Skeletal muscle tissue (tissue), 4 donors: ENCODE results near the gene OR2B2. TPM values are rescaled to one million over a fixed set of nuclear protein-coding genes. Genes with fewer than 3 reads are reported as not detected.
"Not testable (repeated sequence)": the region's sequence is repeated elsewhere in the genome, so short reads cannot be mapped to it uniquely, and the experiment has no call there.

Source experiments
- H3K27ac ChIP-seq: one replicate; pipeline ENCODE4 v1.7.0; 2013; ENCODE audit warnings: mild to moderate bottlenecking, low read depth, low read length, inconsistent platforms
- H3K27me3 ChIP-seq, 3 donors: one replicate each; pipeline ENCODE4 v1.7.0; 2013; ENCODE audit warnings: low read length in 3 of 3; ENCODE audit not compliant: control insufficient read depth in 3 of 3, insufficient read depth in 3 of 3
- H3K36me3 ChIP-seq, 3 donors: one replicate each; pipeline ENCODE4 v1.7.0; 2013; ENCODE audit warnings: low read length in 3 of 3; ENCODE audit not compliant: control insufficient read depth in 3 of 3, insufficient read depth in 3 of 3
- H3K4me1 ChIP-seq, 3 donors: one replicate each; pipeline ENCODE4 v1.7.0; 2013; ENCODE audit warnings: low read length in 3 of 3, mild to moderate bottlenecking in 3 of 3; ENCODE audit not compliant: control insufficient read depth in 3 of 3, insufficient read depth in 3 of 3
- H3K4me3 ChIP-seq, 3 donors: one replicate each; pipeline ENCODE4 v1.7.0; 2013; ENCODE audit warnings: low read length in 3 of 3
- H3K9ac ChIP-seq, 3 donors: one replicate each; pipeline ENCODE4 v1.7.0; 2013; ENCODE audit warnings: low read length in 3 of 3, mild to moderate bottlenecking in 3 of 3, moderate library complexity in 2 of 3, low read depth in 1 of 3
- H3K9me3 ChIP-seq, 3 donors: one replicate each; pipeline ENCODE4 v1.7.0; 2013; ENCODE audit warnings: low read length in 3 of 3; ENCODE audit not compliant: control insufficient read depth in 3 of 3
- total RNA-seq: library from RNA; depleted of rRNA; stranded (reverse); fragments of >200 nt; gene quantifications from one replicate; pipeline ENCODE4 v1.2.3, GENCODE V29; 2014
- donor health status: Osteomylitis.

The OR2B2 gene
- total RNA-seq, 1 donor from 2014 or later = not detected

DNA sequence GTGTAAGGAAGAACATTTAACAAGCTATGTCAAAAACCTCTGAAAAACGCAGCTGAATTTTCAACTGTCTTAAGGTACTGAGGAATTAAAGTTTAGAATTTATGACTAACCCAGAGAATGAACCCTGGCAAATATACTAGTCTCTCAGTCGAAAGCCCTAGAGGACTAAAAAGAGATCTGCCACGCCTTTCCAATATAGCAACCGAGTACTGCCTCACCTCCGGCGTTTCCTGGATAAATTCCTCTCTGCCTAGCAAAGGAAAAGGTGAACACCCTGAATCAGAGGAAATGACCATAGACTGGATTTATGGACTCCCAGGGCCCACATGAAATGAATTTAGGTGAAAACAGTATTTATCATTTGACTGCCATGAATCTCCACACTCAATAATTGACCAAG is 12.0 kb upstream of the OR2B2 start:
- no peak overlapping the region for H3K4me3 ChIP-seq
- H3K4me1 ChIP-seq = no peaks in the 10 kb centered on the region
- H3K27ac ChIP-seq = no peak overlapping the region
- no peaks in the 10 kb centered on the region for H3K9me3 ChIP-seq
- H3K9ac ChIP-seq = no peak overlapping the region
- no peaks in the 10 kb centered on the region for H3K36me3 ChIP-seq
- H3K27me3 ChIP-seq = no peaks in the 10 kb centered on the region

DNA sequence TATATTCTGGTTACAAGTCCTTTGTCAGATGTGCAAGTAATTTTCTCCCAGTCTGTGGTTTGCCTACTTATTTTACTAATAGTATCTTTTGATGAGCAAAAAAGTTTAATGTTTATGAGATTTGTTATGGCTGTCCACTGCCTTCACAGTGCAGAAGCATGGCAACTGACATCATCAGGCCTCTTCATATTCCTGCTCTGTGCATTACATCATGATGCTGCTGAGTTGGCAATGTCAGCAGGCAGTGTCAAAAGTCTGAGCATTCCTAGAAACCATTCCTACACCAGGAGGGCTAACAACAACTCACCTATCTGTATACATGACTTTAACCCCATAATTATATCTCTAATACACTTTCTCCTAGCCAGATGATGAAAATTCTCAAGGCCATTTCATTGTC is 10.8 kb upstream of the OR2B2 start:
- no peaks in the 10 kb centered on the region for H3K36me3 ChIP-seq
- H3K9me3 ChIP-seq = no peaks in the 10 kb centered on the region
- H3K27me3 ChIP-seq = peaks cover 0 to 4% (median 0%) of the 10 kb centered on the region in 3 donors
- no peak overlapping the region for H3K9ac ChIP-seq
- H3K4me1 ChIP-seq = no peaks in the 10 kb centered on the region
- no peak overlapping the region for H3K27ac ChIP-seq
- no peak overlapping the region for H3K4me3 ChIP-seq

DNA sequence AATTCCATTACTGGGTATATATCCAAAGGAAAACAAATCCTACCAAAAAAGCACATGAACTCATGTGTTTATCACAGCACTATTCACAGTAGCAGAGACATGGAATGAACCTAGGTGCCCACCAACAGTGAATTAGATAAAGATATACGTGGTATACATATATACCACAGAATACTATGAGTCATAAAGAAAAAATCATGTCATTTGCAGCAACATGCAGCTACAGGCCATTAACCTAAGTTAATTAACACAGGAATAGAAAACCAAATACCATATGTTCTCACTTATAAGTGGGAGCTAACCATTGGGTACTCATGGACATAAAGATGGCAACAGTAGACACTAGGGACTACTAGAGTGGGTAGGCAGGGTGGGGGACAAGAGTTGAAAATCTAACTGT is 4.2 kb downstream of the OR2B2 start:
- Histone ChIP-seq H3K27ac (no peak overlapping the region), H3K36me3 (no peaks in the 10 kb centered on the region), H3K9ac (no peak overlapping the region), H3K9me3 (no peaks in the 10 kb centered on the region), H3K4me1 (no peaks in the 10 kb centered on the region), H3K4me3 (no peak overlapping the region), H3K27me3 (peaks cover 0 to 3% (median 0%) of the 10 kb centered on the region in 3 donors)

- peak overlapping the region; percentile 72 to 88 (median 77) for H3K4me3 ChIP-seq
- H3K9me3 ChIP-seq = no peaks in the 10 kb centered on the region
- H3K4me1 ChIP-seq = peaks cover 0 to 2% (median 0%) of the 10 kb centered on the region in 3 donors
- H3K27me3 ChIP-seq = no peaks in the 10 kb centered on the region
- H3K27ac ChIP-seq = peak overlapping the region; percentile 77
- no peaks in the 10 kb centered on the region for H3K36me3 ChIP-seq
- H3K9ac ChIP-seq = peak overlapping the region; percentile 69 to 80 (median 69)
Observed at GRCh38 chr6:27902335-27903314, 9.6 kb downstream of the OR2B2 start.

- no peak overlapping the region for H3K4me3 ChIP-seq
- H3K9me3 ChIP-seq = no peaks in the 10 kb centered on the region
- no peak overlapping the region for H3K9ac ChIP-seq
- no peak overlapping the region for H3K27ac ChIP-seq
- H3K4me1 ChIP-seq = peaks cover 0 to 2% (median 0%) of the 10 kb centered on the region in 3 donors
- no peaks in the 10 kb centered on the region for H3K27me3 ChIP-seq
- H3K36me3 ChIP-seq = no peaks in the 10 kb centered on the region
Observed at GRCh38 chr6:27901801-27902200, 10.4 kb downstream of the OR2B2 start.

DNA sequence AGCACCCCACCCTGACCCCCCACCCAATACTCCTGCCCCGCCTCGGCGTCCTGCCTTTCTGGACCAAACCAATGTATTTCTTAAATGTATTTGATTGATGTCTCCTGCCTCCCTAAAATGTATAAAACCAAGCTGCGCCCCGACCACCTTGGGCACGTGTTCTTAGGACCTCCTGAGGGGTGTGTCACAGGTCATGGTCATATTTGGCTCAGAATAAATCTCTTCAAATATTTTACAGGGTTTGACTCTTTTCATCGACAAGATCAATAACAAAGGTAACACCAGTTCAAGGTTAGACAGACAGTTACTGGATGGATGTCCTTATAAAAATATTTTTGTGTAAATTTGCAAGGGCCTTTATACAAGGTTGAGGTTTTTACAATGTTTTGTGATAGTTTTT is 12.0 kb downstream of the OR2B2 start:
- H3K9me3 ChIP-seq, H3K27ac ChIP-seq, H3K4me1 ChIP-seq, H3K36me3 ChIP-seq, H3K9ac ChIP-seq, H3K4me3 ChIP-seq, H3K27me3 ChIP-seq: not testable (repeated sequence)

GRCh38 chr6:27899543-27899942 is 12.7 kb downstream of the OR2B2 start:
- Histone ChIP-seq H3K27ac (no peak overlapping the region), H3K4me3 (no peak overlapping the region), H3K9ac (no peak overlapping the region), H3K9me3 (no peaks in the 10 kb centered on the region), H3K4me1 (peaks cover 2 to 9% (median 4%) of the 10 kb centered on the region in 3 donors), H3K36me3 (no peaks in the 10 kb centered on the region), H3K27me3 (no peaks in the 10 kb centered on the region)

DNA sequence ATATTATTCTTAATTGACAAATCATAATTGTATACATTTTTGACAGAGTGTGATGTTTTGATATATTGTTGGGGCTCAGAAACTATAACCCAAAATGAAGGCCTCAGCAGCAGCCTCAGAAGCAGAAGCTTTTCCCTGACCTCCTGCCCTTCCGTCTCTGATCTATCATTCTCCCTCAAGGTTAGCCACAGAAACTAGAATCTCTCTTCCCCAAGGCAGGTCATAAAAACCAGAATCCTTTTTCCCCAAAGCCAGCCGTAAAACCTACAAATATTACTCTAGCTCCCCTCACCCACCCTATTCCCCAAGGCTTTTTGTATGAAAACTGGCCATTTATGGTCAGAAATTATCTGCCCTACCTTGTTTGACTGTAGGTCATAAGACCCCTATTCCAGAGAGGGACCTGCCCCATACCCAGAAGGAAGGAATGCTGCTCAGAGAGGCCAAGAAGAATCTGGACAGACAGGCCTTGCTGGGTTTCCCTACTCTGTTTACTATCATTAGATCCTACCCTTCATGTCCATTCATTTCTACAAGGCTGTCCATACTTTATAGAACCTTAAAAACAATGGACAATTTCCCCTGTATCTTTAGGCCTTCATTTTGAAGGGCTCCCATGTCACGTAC is 14.5 kb downstream of the OR2B2 start:
- no peaks in the 10 kb centered on the region for H3K36me3 ChIP-seq
- H3K27ac ChIP-seq = no peak overlapping the region
- no peak overlapping the region for H3K4me3 ChIP-seq
- H3K9ac ChIP-seq = no peak overlapping the region
- H3K27me3 ChIP-seq = peaks cover 0 to 8% (median 3%) of the 10 kb centered on the region in 3 donors
- no peaks in the 10 kb centered on the region for H3K9me3 ChIP-seq
- H3K4me1 ChIP-seq = peaks cover 14 to 25% (median 20%) of the 10 kb centered on the region in 3 donors

DNA sequence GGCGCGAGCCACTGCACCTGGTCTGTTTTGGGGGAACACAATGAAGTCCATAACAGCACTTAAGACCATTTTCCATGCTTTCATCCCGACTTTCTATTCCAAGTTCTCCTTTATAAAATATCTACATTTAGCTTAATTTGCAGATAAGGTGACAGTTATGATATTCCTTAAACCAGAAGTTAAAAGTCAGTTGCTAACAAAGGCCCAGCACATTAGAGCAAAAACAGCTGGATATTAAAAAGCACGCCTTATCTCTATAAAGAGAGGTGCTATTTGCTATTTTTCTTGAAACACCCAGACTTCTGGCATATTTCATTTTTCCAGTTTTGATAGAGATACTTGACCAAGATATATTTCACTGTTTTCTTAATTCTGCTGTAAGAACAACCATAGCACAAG is 15.8 kb downstream of the OR2B2 start:
- H3K4me1 ChIP-seq = peaks cover 17 to 25% (median 22%) of the 10 kb centered on the region in 3 donors
- no peaks in the 10 kb centered on the region for H3K9me3 ChIP-seq
- no peaks in the 10 kb centered on the region for H3K36me3 ChIP-seq
- H3K9ac ChIP-seq = no peak overlapping the region
- H3K4me3 ChIP-seq = no peak overlapping the region
- H3K27me3 ChIP-seq = peaks cover 0 to 21% (median 14%) of the 10 kb centered on the region in 3 donors
- H3K27ac ChIP-seq = no peak overlapping the region
